Testis (tissue), 3 donors: Measurements from ENCODE around the gene IFT74. TPM values are rescaled to one million over a fixed set of nuclear protein-coding genes. Genes with fewer than 3 reads are reported as not detected.
"Not testable (repeated sequence)": the region's sequence is repeated elsewhere in the genome, so short reads cannot be mapped to it uniquely, and the experiment has no call there.

Experiments
- DNase-seq: peaks from one replicate; pipeline ENCODE4 v3.0.0-alpha.2; 2019
- H3K27ac ChIP-seq, 2 donors: fragments of 200-600 bp; sonication (generic); one replicate each; pipeline ENCODE4 v1.5.1; 2019
- H3K27me3 ChIP-seq: fragments of 200-600 bp; sonication (generic); one replicate; pipeline ENCODE4 v1.5.1; 2019
- H3K36me3 ChIP-seq: fragments of 200-600 bp; sonication (generic); one replicate; pipeline ENCODE4 v1.5.1; 2017; ENCODE audit warnings: low read depth; ENCODE audit errors: missing control alignments
- H3K4me1 ChIP-seq: fragments of 200-600 bp; sonication (generic); one replicate; pipeline ENCODE4 v1.5.1; 2019
- H3K4me3 ChIP-seq, 2 donors: fragments of 200-600 bp; sonication (generic); one replicate each; pipeline ENCODE4 v1.5.1; 2017 to 2019
- H3K9me3 ChIP-seq: fragments of 200-600 bp; sonication (generic); one replicate; pipeline ENCODE4 v1.5.1; 2017
- CTCF ChIP-seq, 3 experiments: fragments of 450-650 bp in 2 of 3; fragments of 200-600 bp in 1 of 3; sonication (generic) in 1 of 3; IDR thresholded peaks; one replicate each; pipeline ENCODE4 v1.5.1; 2016 to 2019; ENCODE audit warnings: antibody characterized with exemption in 3 of 3, mild to moderate bottlenecking in 2 of 3, moderate library complexity in 1 of 3
- POLR2A ChIP-seq: fragments of 450-650 bp; IDR thresholded peaks from one replicate; pipeline ENCODE4 v1.6.1; 2017; ENCODE audit warnings: antibody characterized with exemption, mild to moderate bottlenecking, moderate library complexity
- WGBS, 2 donors: methylation state at CpG; one replicate each; pipeline ENCODE4 v1.1.5; 2018; 5-methylcytosine and 5-hydroxymethylcytosine counted together
- intact Hi-C: fragments of 100-400 bp; cut with DNase I; formaldehyde crosslinking; loops from one replicate; pipeline ENCODE4 v1.15.1; 2023; ENCODE audit warnings: low total_unique reads
- polyA plus RNA-seq: library from polyadenylated mRNA; stranded (reverse); fragments of 350-450 nt; fragmentation: Illumina TruSeq; extraction: RNeasy Lipid Tissue Mini Kit (QIAGEN cat#74804); gene quantifications from one replicate; pipeline ENCODE4 v1.2.3, GENCODE V29; 2014; ENCODE audit warnings: low read depth, low replicate concordance; ENCODE audit not compliant: insufficient read depth
- total RNA-seq, 2 donors: library from RNA; depleted of rRNA; stranded (reverse); fragments of >200 nt; gene quantifications; one replicate each; pipeline ENCODE4 v1.2.3, GENCODE V29; 2016

IFT74 gene
- total and polyA plus RNA-seq, 3 donors from 2014 or later, result 20.7 to 37.5 (median 30.2) TPM

GRCh38 chr9:27088981-27089380 is 132.8 kb downstream of the IFT74 start:
- DNase-seq, result no peak
- intact Hi-C loops, result no loop called here

GRCh38 chr9:27089706-27090105 is 133.5 kb downstream of the IFT74 start:
- H3K27me3 ChIP-seq, result no peaks in the 10 kb centered on the region
- no peak overlapping the region for H3K27ac ChIP-seq
- no peak for DNase-seq
- TF ChIP-seq POLR2A (no peak), CTCF (IDR thresholded peaks at IDR 0.05) (no peak)
- intact Hi-C loops, result no loop called here
- H3K4me1 ChIP-seq, result no peaks in the 10 kb centered on the region
- 92% methylated on average over 4 of the region's 4 CpGs for WGBS, 2 donors
- no peak overlapping the region for H3K4me3 ChIP-seq
- no peaks in the 10 kb centered on the region for H3K9me3 ChIP-seq
- H3K36me3 ChIP-seq, result no peaks in the 10 kb centered on the region

More at GRCh38 chr9:27088981-27089380, 132.8 kb downstream of the IFT74 start:
- H3K4me3 ChIP-seq, result no peak overlapping the region
- H3K36me3 ChIP-seq, result no peaks in the 10 kb centered on the region
- WGBS, 2 donors, result 72 to 75% methylated on average over 4 of the region's 4 CpGs
- TF ChIP-seq POLR2A (no peak), CTCF (IDR thresholded peaks at IDR 0.05) (no peak)
- H3K27me3 ChIP-seq, result no peaks in the 10 kb centered on the region
- no peaks in the 10 kb centered on the region for H3K4me1 ChIP-seq
- H3K9me3 ChIP-seq, result no peaks in the 10 kb centered on the region
- no peak overlapping the region for H3K27ac ChIP-seq

- no peak for DNase-seq
- Histone ChIP-seq H3K4me1 (no peaks in the 10 kb centered on the region), H3K27me3 (no peaks in the 10 kb centered on the region), H3K9me3 (no peaks in the 10 kb centered on the region), H3K36me3 (no peaks in the 10 kb centered on the region), H3K4me3 (no peak overlapping the region), H3K27ac (no peak overlapping the region)
- TF ChIP-seq CTCF (IDR thresholded peaks at IDR 0.05) (no peak), POLR2A (no peak)
- intact Hi-C loops, result no loop called here
These were observed 134.0 kb downstream of the IFT74 start for GRCh38 chr9:27090231-27090630.

- no peaks in the 10 kb centered on the region for H3K9me3 ChIP-seq
- H3K36me3 ChIP-seq, result no peaks in the 10 kb centered on the region
- H3K27me3 ChIP-seq, result no peaks in the 10 kb centered on the region
- intact Hi-C loops, result no loop called here
- DNase-seq, result no peak
- H3K4me1 ChIP-seq, result no peaks in the 10 kb centered on the region
- no peak for TF ChIP-seq POLR2A
- no peak for TF ChIP-seq CTCF (IDR thresholded peaks at IDR 0.05)
- no peak overlapping the region for H3K4me3 ChIP-seq
- 93 to 100% methylated on average over 1 of the region's 1 CpG for WGBS, 2 donors
- no peak overlapping the region for H3K27ac ChIP-seq
These were observed 134.5 kb downstream of the IFT74 start for GRCh38 chr9:27090711-27091110.

GRCh38 chr9:27092496-27092895 is 136.3 kb downstream of the IFT74 start:
- peak overlapping the region; percentile 6 to 29 for H3K4me3 ChIP-seq
- H3K9me3 ChIP-seq, H3K27me3 ChIP-seq, DNase-seq, intact Hi-C loops, H3K27ac ChIP-seq, H3K36me3 ChIP-seq, H3K4me1 ChIP-seq: not testable (repeated sequence)
- 76 to 78% methylated on average over 16 to 20 of the region's 27 CpGs for WGBS, 2 donors

- H3K4me3 ChIP-seq, intact Hi-C loops, H3K4me1 ChIP-seq, DNase-seq, H3K27me3 ChIP-seq, H3K36me3 ChIP-seq, H3K9me3 ChIP-seq, H3K27ac ChIP-seq: not testable (repeated sequence)
- WGBS, 2 donors, result 70 to 74% methylated on average over 17 of the region's 17 CpGs
These were observed 137.3 kb downstream of the IFT74 start for GRCh38 chr9:27093384-27094067.
